CD4-positive, alpha-beta T cell treated with Interferon alpha-2 for 1 hour (primary cell): ENCODE measurements around the gene ATAD3A.
"Not testable (repeated sequence)": the region's sequence is repeated elsewhere in the genome, so short reads cannot be mapped to it uniquely, and the experiment has no call there.

Experiments
- DNase-seq, 2 donors: peaks; one replicate each; pipeline ENCODE4 v3.0.0-alpha.2; 2020 to 2022

The ATAD3A gene

GRCh38 chr1:1511533-1512285 is at the start of gene ATAD3A:
Gene ATAD3A, plus strand, starts transcription at chr1:1512162. Its CDS starts 107 bp downstream, at chr1:1512269.
- peak; percentile 95 to 97 for DNase-seq

GRCh38 chr1:1462318-1462966 is 49.5 kb upstream of the ATAD3A start:
- DNase-seq = peak; percentile 4 to 34

- no peak for DNase-seq
These were observed 48.6 kb upstream of the ATAD3A start for GRCh38 chr1:1463312-1463711.

- DNase-seq = not testable (repeated sequence)
These were observed 43.6 kb upstream of the ATAD3A start for GRCh38 chr1:1468196-1468985.

GRCh38 chr1:1470626-1471388 is 41.2 kb upstream of the ATAD3A start:
- peak in 1 of 2 donors; percentile 30 for DNase-seq

GRCh38 chr1:1471389-1472052 is 40.4 kb upstream of the ATAD3A start, which contains the start of gene ATAD3B:
Gene ATAD3B, plus strand, starts transcription at chr1:1471765. Its CDS starts 120 bp downstream, at chr1:1471885.
- DNase-seq = peak; percentile 87 to 93

GRCh38 chr1:1472053-1472876 is 39.7 kb upstream of the ATAD3A start:
- peak in 1 of 2 donors; percentile 19 for DNase-seq

- peak in 1 of 2 donors; percentile 36 for DNase-seq
These were observed 36.0 kb upstream of the ATAD3A start for GRCh38 chr1:1476011-1476410.

GRCh38 chr1:1477206-1477605 is 34.8 kb upstream of the ATAD3A start:
- DNase-seq = no peak

- DNase-seq = no peak
These were observed 32.1 kb upstream of the ATAD3A start for GRCh38 chr1:1479547-1480487.

GRCh38 chr1:1480488-1480867 is 31.5 kb upstream of the ATAD3A start:
- not testable (repeated sequence) for DNase-seq

GRCh38 chr1:1481811-1482210 is 30.2 kb upstream of the ATAD3A start:
- DNase-seq = not testable (repeated sequence)

- DNase-seq = no peak
These were observed 29.1 kb upstream of the ATAD3A start for GRCh38 chr1:1482856-1483255.

- no peak for DNase-seq
These were observed 28.2 kb upstream of the ATAD3A start for GRCh38 chr1:1483714-1484113.

GRCh38 chr1:1484976-1485750 is 26.8 kb upstream of the ATAD3A start:
- not testable (repeated sequence) for DNase-seq

GRCh38 chr1:1485755-1486317 is 26.1 kb upstream of the ATAD3A start:
- not testable (repeated sequence) for DNase-seq

GRCh38 chr1:1487701-1488100 is 24.3 kb upstream of the ATAD3A start:
- DNase-seq = no peak

- DNase-seq = no peak
These were observed 22.7 kb upstream of the ATAD3A start for GRCh38 chr1:1489231-1489630.

GRCh38 chr1:1489861-1490260 is 22.1 kb upstream of the ATAD3A start:
- DNase-seq = no peak
